HG03520 (cell line): Measurements from ENCODE around the gene ANKRD17.
"Not testable (repeated sequence)": the region's sequence is repeated elsewhere in the genome, so short reads cannot be mapped to it uniquely, and the experiment has no call there.

Source experiments
- ATAC-seq: cut with Tn5 transposase; IDR thresholded peaks from one replicate; pipeline ENCODE4 v1.9.1; 2021; ENCODE audit warnings: mild to moderate bottlenecking, moderate library complexity; ENCODE audit not compliant: unreplicated experiment

The ANKRD17 gene

GRCh38 chr4:73203976-73204375 lies 54.6 kb downstream of the ANKRD17 start:
- ATAC-seq: not testable (repeated sequence)

GRCh38 chr4:73197220-73197619 lies 61.4 kb downstream of the ANKRD17 start:
- ATAC-seq: no peak

- no peak for ATAC-seq
Measured at GRCh38 chr4:73194064-73194463, 64.5 kb downstream of the ANKRD17 start.

- ATAC-seq: no peak
Measured at GRCh38 chr4:73193659-73194058, 64.9 kb downstream of the ANKRD17 start.

- ATAC-seq: peak; percentile 72
Measured at GRCh38 chr4:73193155-73193554, 65.4 kb downstream of the ANKRD17 start.

GRCh38 chr4:73189274-73189810 lies 69.3 kb downstream of the ANKRD17 start:
- ATAC-seq: no peak

- ATAC-seq: no peak
Measured at GRCh38 chr4:73187325-73187724, 71.3 kb downstream of the ANKRD17 start.

GRCh38 chr4:73185903-73186302 lies 72.7 kb downstream of the ANKRD17 start:
- ATAC-seq: no peak

GRCh38 chr4:73181231-73181630 lies 77.4 kb downstream of the ANKRD17 start:
- no peak for ATAC-seq

- no peak for ATAC-seq
Measured at GRCh38 chr4:73178389-73178788, 80.2 kb downstream of the ANKRD17 start.

- ATAC-seq: no peak
Measured at GRCh38 chr4:73172161-73172560, 86.4 kb downstream of the ANKRD17 start.

GRCh38 chr4:73170518-73171198 lies 87.9 kb downstream of the ANKRD17 start:
- ATAC-seq: no peak

GRCh38 chr4:73166212-73166611 lies 92.4 kb downstream of the ANKRD17 start:
- no peak for ATAC-seq

GRCh38 chr4:73161527-73162185 lies 96.9 kb downstream of the ANKRD17 start:
- no peak for ATAC-seq

- ATAC-seq: no peak
Measured at GRCh38 chr4:73156394-73156793, 102.2 kb downstream of the ANKRD17 start.

GRCh38 chr4:73152893-73153292 lies 105.7 kb downstream of the ANKRD17 start:
- ATAC-seq: no peak

GRCh38 chr4:73142995-73143547 lies 115.5 kb downstream of the ANKRD17 start:
- ATAC-seq: no peak

- ATAC-seq: no peak
Measured at GRCh38 chr4:73139991-73140390, 118.6 kb downstream of the ANKRD17 start.

GRCh38 chr4:73139245-73139644 lies 119.4 kb downstream of the ANKRD17 start:
- ATAC-seq: no peak

- no peak for ATAC-seq
Measured at GRCh38 chr4:73137121-73137520, 121.5 kb downstream of the ANKRD17 start.

GRCh38 chr4:73133784-73134183 lies 124.8 kb downstream of the ANKRD17 start:
- ATAC-seq: no peak

- no peak for ATAC-seq
Measured at GRCh38 chr4:73131281-73131680, 127.3 kb downstream of the ANKRD17 start.
